ENCODE data around the gene POLG2. TPM values are rescaled to one million over a fixed set of nuclear protein-coding genes. Genes with fewer than 3 reads are reported as not detected.

Gene POLG2
- total and polyA plus RNA-seq, 9 of the 15 experiments (the other 6 are each of a cell fraction or from before 2014, with no cell fraction given): 13.4 to 44.8 (median 37.0) TPM

DNA sequence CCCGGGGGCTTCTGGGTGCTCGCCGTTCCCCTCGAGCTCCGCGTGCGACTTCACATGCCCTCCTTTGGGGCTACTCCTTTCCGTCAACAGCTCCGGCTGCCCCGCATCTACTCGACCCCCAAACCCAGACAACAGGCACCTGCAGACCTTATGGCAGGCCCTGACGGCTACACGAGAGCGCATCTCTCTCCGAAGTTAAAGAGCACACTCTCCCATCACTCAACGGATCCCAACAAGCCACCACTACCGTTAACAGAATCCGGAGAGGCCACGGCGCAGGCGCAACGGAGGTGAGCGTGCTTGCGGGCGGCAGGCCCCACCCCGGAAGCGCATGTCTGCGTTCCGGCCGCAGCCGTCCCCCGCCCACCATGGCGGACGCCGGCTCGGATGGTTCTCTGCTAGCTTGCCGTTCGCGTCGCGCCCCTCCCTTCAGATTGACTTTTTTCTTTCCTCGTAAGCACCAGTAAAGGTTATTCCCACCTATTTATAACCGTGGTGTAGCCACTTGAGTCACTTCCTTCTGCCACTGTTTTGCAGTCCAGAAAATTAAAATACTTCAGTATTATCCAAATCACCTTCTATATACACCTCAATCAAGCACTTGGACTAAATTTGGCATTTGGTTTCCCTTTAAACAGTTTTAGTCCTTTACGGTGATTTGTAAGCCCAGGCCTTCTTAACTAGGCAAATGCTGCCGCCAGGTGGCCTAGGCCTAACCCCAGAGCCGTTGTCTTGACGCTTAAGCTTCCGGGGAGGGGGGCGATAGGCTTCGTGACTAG is at the start of gene POLG2 (continued):
- TF ChIP-seq ILK (tag; IDR thresholded peaks at IDR 0.05; ENCODE audit: borderline replicate concordance, low read depth): 0 out of 2 replicates have a peak, but pooled peaks have one; percentile 48
- peak; percentile 63; the same call in 1 of the 2 replicates for TF ChIP-seq KLF13 (tag; IDR thresholded peaks at IDR 0.05; ENCODE audit: borderline replicate concordance, low read depth)
- TF ChIP-seq SAFB (IDR thresholded peaks at IDR 0.05; ENCODE audit: borderline replicate concordance, low read depth, low read length): no peak
- peak; percentile 57 for TF ChIP-seq BRD9 (IDR thresholded peaks at IDR 0.05; ENCODE audit: low read depth, partially characterized antibody)
- TF ChIP-seq, protein P1, sequence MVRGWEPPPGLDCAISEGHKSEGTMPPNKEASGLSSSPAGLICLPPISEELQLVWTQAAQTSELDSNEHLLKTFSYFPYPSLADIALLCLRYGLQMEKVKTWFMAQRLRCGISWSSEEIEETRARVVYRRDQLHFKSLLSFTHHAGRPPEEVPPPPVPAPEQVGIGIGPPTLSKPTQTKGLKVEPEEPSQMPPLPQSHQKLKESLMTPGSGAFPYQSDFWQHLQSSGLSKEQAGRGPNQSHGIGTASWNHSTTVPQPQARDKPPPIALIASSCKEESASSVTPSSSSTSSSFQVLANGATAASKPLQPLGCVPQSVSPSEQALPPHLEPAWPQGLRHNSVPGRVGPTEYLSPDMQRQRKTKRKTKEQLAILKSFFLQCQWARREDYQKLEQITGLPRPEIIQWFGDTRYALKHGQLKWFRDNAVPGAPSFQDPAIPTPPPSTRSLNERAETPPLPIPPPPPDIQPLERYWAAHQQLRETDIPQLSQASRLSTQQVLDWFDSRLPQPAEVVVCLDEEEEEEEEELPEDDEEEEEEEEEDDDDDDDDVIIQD (CRISPR knock-in tag; IDR thresholded peaks at IDR 0.05): peak; percentile 51; the same call in 1 of the 2 replicates
- TF ChIP-seq, protein P2, sequence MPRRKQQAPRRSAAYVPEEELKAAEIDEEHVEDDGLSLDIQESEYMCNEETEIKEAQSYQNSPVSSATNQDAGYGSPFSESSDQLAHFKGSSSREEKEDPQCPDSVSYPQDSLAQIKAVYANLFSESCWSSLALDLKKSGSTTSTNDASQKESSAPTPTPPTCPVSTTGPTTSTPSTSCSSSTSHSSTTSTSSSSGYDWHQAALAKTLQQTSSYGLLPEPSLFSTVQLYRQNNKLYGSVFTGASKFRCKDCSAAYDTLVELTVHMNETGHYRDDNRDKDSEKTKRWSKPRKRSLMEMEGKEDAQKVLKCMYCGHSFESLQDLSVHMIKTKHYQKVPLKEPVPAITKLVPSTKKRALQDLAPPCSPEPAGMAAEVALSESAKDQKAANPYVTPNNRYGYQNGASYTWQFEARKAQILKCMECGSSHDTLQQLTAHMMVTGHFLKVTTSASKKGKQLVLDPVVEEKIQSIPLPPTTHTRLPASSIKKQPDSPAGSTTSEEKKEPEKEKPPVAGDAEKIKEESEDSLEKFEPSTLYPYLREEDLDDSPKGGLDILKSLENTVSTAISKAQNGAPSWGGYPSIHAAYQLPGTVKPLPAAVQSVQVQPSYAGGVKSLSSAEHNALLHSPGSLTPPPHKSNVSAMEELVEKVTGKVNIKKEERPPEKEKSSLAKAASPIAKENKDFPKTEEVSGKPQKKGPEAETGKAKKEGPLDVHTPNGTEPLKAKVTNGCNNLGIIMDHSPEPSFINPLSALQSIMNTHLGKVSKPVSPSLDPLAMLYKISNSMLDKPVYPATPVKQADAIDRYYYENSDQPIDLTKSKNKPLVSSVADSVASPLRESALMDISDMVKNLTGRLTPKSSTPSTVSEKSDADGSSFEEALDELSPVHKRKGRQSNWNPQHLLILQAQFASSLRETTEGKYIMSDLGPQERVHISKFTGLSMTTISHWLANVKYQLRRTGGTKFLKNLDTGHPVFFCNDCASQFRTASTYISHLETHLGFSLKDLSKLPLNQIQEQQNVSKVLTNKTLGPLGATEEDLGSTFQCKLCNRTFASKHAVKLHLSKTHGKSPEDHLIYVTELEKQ (CRISPR knock-in tag; IDR thresholded peaks at IDR 0.05): 0 out of 2 replicates have a peak, but pooled peaks have one; percentile 44
- peak; percentile 87 for TF ChIP-seq ZFX (CRISPR knock-in tag; IDR thresholded peaks at IDR 0.05)
- TF ChIP-seq, protein P3, sequence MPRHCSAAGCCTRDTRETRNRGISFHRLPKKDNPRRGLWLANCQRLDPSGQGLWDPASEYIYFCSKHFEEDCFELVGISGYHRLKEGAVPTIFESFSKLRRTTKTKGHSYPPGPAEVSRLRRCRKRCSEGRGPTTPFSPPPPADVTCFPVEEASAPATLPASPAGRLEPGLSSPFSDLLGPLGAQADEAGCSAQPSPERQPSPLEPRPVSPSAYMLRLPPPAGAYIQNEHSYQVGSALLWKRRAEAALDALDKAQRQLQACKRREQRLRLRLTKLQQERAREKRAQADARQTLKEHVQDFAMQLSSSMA (CRISPR knock-in tag; IDR thresholded peaks at IDR 0.05): 0 out of 2 replicates have a peak, but pooled peaks have one; percentile 21
- 0 out of 2 replicates have a peak, but pooled peaks have one; percentile 63 for TF ChIP-seq HDAC2 (IDR thresholded peaks at IDR 0.05)
- TF ChIP-seq, protein P4, sequence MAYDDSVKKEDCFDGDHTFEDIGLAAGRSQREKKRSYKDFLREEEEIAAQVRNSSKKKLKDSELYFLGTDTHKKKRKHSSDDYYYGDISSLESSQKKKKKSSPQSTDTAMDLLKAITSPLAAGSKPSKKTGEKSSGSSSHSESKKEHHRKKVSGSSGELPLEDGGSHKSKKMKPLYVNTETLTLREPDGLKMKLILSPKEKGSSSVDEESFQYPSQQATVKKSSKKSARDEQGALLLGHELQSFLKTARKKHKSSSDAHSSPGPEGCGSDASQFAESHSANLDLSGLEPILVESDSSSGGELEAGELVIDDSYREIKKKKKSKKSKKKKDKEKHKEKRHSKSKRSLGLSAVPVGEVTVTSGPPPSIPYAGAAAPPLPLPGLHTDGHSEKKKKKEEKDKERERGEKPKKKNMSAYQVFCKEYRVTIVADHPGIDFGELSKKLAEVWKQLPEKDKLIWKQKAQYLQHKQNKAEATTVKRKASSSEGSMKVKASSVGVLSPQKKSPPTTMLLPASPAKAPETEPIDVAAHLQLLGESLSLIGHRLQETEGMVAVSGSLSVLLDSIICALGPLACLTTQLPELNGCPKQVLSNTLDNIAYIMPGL (CRISPR knock-in tag; IDR thresholded peaks at IDR 0.05): peak; percentile 73; the same call in 1 of the 2 replicates
- TF ChIP-seq SMC3 (conservative IDR thresholded peaks at IDR 0.05; ENCODE audit: insufficient read depth, low read depth, low read length): no peak
